Hepatocyte (in vitro differentiated cells): Measurements from ENCODE around the gene MAP2. TPM values are rescaled to one million over a fixed set of nuclear protein-coding genes. Genes with fewer than 3 reads are reported as not detected.

Experiments used
- DNase-seq: peaks from one replicate; pipeline ENCODE4 v3.0.0-alpha.2; 2016; ENCODE audit warnings: low spot score
- H2AFZ ChIP-seq: fragments of 200-600 bp; sonication (generic); 2 replicates; pipeline ENCODE4 v1.6.0; 2016; ENCODE audit warnings: antibody characterized with exemption, mild to moderate bottlenecking
- H3K27ac ChIP-seq: fragments of 200-600 bp; sonication (generic); 2 replicates; pipeline ENCODE4 v1.5.1; 2016; ENCODE audit warnings: mild to moderate bottlenecking
- H3K27me3 ChIP-seq: fragments of 200-600 bp; sonication (generic); 2 replicates; pipeline ENCODE4 v1.6.1; 2016
- H3K36me3 ChIP-seq: fragments of 200-600 bp; sonication (generic); replicated peaks from 2 replicates; pipeline ENCODE4 v1.5.1; 2016; ENCODE audit warnings: low read depth; ENCODE audit not compliant: insufficient read depth
- H3K4me1 ChIP-seq: fragments of 200-600 bp; sonication (generic); 2 replicates; pipeline ENCODE4 v1.5.1; 2016; ENCODE audit warnings: mild to moderate bottlenecking, moderate library complexity; ENCODE audit not compliant: insufficient read depth
- H3K4me2 ChIP-seq: fragments of 200-600 bp; sonication (generic); 2 replicates; pipeline ENCODE4 v1.6.0; 2016
- H3K4me3 ChIP-seq: fragments of 200-600 bp; sonication (generic); 2 replicates; pipeline ENCODE4 v1.5.1; 2016; ENCODE audit warnings: mild to moderate bottlenecking
- H3K79me2 ChIP-seq: fragments of 200-600 bp; sonication (generic); 2 replicates; pipeline ENCODE4 v1.6.0; 2017; ENCODE audit warnings: mild to moderate bottlenecking
- H3K9me2 ChIP-seq: fragments of 200-600 bp; sonication (generic); replicated peaks from 2 replicates; pipeline ENCODE4 v1.6.0; 2017; ENCODE audit warnings: mild to moderate bottlenecking; ENCODE audit not compliant: insufficient read depth
- H3K9me3 ChIP-seq: fragments of 200-600 bp; sonication (generic); 2 replicates; pipeline ENCODE4 v1.5.1; 2016; ENCODE audit warnings: low read depth, mild to moderate bottlenecking
- H4K20me1 ChIP-seq: fragments of 200-600 bp; sonication (generic); 2 replicates; pipeline ENCODE4 v1.6.0; 2016; ENCODE audit warnings: mild to moderate bottlenecking; ENCODE audit not compliant: insufficient read depth, poor library complexity, severe bottlenecking
- CTCF ChIP-seq: fragments of 200-600 bp; sonication (generic); IDR thresholded peaks from 2 replicates; pipeline ENCODE4 v1.5.1; 2016; ENCODE audit warnings: antibody characterized with exemption, mild to moderate bottlenecking; ENCODE audit not compliant: poor library complexity
- EZH2 ChIP-seq: fragments of 200-600 bp; sonication (generic); IDR thresholded peaks from 2 replicates; pipeline ENCODE4 v1.6.1; 2016; ENCODE audit warnings: antibody characterized with exemption, mild to moderate bottlenecking, borderline replicate concordance
- EZH2phosphoT487 ChIP-seq: fragments of 200-600 bp; sonication (generic); IDR thresholded peaks from one replicate; pipeline ENCODE4 v1.6.1; 2018; ENCODE audit warnings: antibody characterized with exemption, mild to moderate bottlenecking, low read depth, moderate library complexity; ENCODE audit not compliant: unreplicated experiment, severe bottlenecking
- WGBS: methylation state at CpG from one replicate; pipeline ENCODE4 v1.1.6; 2016; ENCODE audit warnings: low lambda C conversion rate; ENCODE audit errors: missing lambda C conversion rate; 5-methylcytosine and 5-hydroxymethylcytosine counted together
- polyA plus RNA-seq: library from polyadenylated mRNA; unstranded; fragments of >200 nt; fragmentation: Nextera tagmentation; extraction: Ambion mirVana; gene quantifications from 2 replicates; pipeline ENCODE4 v1.2.1, GENCODE V29; 2016
- total RNA-seq: library from RNA; depleted of rRNA; stranded (reverse); fragments of >200 nt; gene quantifications from 2 replicates; pipeline ENCODE4 v1.2.3, GENCODE V29; 2014

Gene MAP2
- total and polyA plus RNA-seq, 2 experiments from 2014 or later = 4.6 to 5.8 TPM

- H3K79me2 ChIP-seq = no peaks in the 10 kb centered on the region
- TF ChIP-seq EZH2phosphoT487 (no peak), CTCF (no peak), EZH2 (no peak)
- no peak overlapping the region for H3K4me3 ChIP-seq
- no peak overlapping the region for H3K4me2 ChIP-seq
- no peaks in the 10 kb centered on the region for H3K9me2 ChIP-seq
- H3K36me3 ChIP-seq = no peaks in the 10 kb centered on the region
- no peaks in the 10 kb centered on the region for H3K9me3 ChIP-seq
- H3K27ac ChIP-seq = no peak overlapping the region
- H3K4me1 ChIP-seq = peaks cover 8% of the 10 kb centered on the region
- H4K20me1 ChIP-seq = no peaks in the 10 kb centered on the region
- H3K27me3 ChIP-seq = no peaks in the 10 kb centered on the region
- no peak overlapping the region for H2AFZ ChIP-seq
- DNase-seq = no peak
These were observed 45.6 kb downstream of the MAP2 start for GRCh38 chr2:209469481-209469880.

GRCh38 chr2:209470466-209470865 lies 46.6 kb downstream of the MAP2 start:
- H3K4me2 ChIP-seq = no peak overlapping the region
- 96% methylated on average over 2 of the region's 2 CpGs for WGBS
- no peaks in the 10 kb centered on the region for H3K9me2 ChIP-seq

GRCh38 chr2:209471037-209471436 lies 47.2 kb downstream of the MAP2 start:
- no peaks in the 10 kb centered on the region for H3K27me3 ChIP-seq
- DNase-seq = no peak
- H3K79me2 ChIP-seq = no peaks in the 10 kb centered on the region
- no peaks in the 10 kb centered on the region for H3K9me2 ChIP-seq
- no peak overlapping the region for H3K4me2 ChIP-seq
- no peaks in the 10 kb centered on the region for H4K20me1 ChIP-seq
- H3K9me3 ChIP-seq = no peaks in the 10 kb centered on the region
- H3K4me1 ChIP-seq = peaks cover 8% of the 10 kb centered on the region
- TF ChIP-seq CTCF = no peak
- TF ChIP-seq EZH2phosphoT487 = no peak
- TF ChIP-seq EZH2 = no peak
- no peak overlapping the region for H3K4me3 ChIP-seq
- no peaks in the 10 kb centered on the region for H3K36me3 ChIP-seq
- H2AFZ ChIP-seq = no peak overlapping the region
- H3K27ac ChIP-seq = no peak overlapping the region

More at GRCh38 chr2:209470466-209470865, 46.6 kb downstream of the MAP2 start:
- H3K27ac ChIP-seq = no peak overlapping the region
- H4K20me1 ChIP-seq = no peaks in the 10 kb centered on the region
- no peak overlapping the region for H3K4me3 ChIP-seq
- H3K27me3 ChIP-seq = no peaks in the 10 kb centered on the region
- TF ChIP-seq EZH2phosphoT487 (no peak), CTCF (no peak), EZH2 (no peak)
- H3K4me1 ChIP-seq = peaks cover 8% of the 10 kb centered on the region
- no peak overlapping the region for H2AFZ ChIP-seq
- no peaks in the 10 kb centered on the region for H3K36me3 ChIP-seq
- H3K9me3 ChIP-seq = no peaks in the 10 kb centered on the region
- no peak for DNase-seq
- H3K79me2 ChIP-seq = no peaks in the 10 kb centered on the region
